Measurements from ENCODE around the gene FUT6.

DNA sequence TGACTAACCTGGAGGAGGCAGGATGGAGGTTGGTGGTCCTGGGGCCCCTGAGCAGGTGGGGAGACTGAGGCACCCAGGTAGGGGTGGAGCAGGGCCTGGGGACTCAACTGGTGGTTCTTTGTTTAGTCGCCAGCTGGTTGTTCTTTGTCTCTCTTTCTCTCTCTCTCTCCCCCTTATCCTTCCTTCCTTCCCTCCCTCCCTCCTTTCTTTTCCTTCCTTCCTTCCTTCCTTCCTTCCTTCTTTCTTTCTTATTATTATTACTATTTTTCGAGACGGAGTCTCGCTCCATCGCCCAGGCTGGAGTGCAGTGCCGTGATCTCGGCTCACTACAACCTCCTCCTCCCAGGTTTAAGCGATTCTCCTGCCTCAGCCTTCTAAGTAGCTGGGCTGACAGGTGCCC lies 41.3 kb downstream of the FUT6 start:
- TF ChIP-seq, protein P1, sequence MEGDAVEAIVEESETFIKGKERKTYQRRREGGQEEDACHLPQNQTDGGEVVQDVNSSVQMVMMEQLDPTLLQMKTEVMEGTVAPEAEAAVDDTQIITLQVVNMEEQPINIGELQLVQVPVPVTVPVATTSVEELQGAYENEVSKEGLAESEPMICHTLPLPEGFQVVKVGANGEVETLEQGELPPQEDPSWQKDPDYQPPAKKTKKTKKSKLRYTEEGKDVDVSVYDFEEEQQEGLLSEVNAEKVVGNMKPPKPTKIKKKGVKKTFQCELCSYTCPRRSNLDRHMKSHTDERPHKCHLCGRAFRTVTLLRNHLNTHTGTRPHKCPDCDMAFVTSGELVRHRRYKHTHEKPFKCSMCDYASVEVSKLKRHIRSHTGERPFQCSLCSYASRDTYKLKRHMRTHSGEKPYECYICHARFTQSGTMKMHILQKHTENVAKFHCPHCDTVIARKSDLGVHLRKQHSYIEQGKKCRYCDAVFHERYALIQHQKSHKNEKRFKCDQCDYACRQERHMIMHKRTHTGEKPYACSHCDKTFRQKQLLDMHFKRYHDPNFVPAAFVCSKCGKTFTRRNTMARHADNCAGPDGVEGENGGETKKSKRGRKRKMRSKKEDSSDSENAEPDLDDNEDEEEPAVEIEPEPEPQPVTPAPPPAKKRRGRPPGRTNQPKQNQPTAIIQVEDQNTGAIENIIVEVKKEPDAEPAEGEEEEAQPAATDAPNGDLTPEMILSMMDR (IDR thresholded peaks at IDR 0.05; ENCODE audit: low read depth, low read length, missing input control), result no peak
- TF ChIP-seq GABPA (IDR thresholded peaks at IDR 0.05 in 1 of 2, conservative IDR thresholded peaks at IDR 0.05 in 1 of 2), result no peak
- TF ChIP-seq, protein P2, sequence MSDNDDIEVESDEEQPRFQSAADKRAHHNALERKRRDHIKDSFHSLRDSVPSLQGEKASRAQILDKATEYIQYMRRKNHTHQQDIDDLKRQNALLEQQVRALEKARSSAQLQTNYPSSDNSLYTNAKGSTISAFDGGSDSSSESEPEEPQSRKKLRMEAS (IDR thresholded peaks at IDR 0.05), result no peak
- TF ChIP-seq YY1 (IDR thresholded peaks at IDR 0.05), result no peak
- no peak for TF ChIP-seq RXRA (IDR thresholded peaks at IDR 0.05)
- no peak for TF ChIP-seq EGR1 (IDR thresholded peaks at IDR 0.05; ENCODE audit: low read depth in 2 of 2)
- TF ChIP-seq SP1 (IDR thresholded peaks at IDR 0.05), result no peak
- no peak for TF ChIP-seq TAF1 (conservative IDR thresholded peaks at IDR 0.05)
- TF ChIP-seq, protein P3, sequence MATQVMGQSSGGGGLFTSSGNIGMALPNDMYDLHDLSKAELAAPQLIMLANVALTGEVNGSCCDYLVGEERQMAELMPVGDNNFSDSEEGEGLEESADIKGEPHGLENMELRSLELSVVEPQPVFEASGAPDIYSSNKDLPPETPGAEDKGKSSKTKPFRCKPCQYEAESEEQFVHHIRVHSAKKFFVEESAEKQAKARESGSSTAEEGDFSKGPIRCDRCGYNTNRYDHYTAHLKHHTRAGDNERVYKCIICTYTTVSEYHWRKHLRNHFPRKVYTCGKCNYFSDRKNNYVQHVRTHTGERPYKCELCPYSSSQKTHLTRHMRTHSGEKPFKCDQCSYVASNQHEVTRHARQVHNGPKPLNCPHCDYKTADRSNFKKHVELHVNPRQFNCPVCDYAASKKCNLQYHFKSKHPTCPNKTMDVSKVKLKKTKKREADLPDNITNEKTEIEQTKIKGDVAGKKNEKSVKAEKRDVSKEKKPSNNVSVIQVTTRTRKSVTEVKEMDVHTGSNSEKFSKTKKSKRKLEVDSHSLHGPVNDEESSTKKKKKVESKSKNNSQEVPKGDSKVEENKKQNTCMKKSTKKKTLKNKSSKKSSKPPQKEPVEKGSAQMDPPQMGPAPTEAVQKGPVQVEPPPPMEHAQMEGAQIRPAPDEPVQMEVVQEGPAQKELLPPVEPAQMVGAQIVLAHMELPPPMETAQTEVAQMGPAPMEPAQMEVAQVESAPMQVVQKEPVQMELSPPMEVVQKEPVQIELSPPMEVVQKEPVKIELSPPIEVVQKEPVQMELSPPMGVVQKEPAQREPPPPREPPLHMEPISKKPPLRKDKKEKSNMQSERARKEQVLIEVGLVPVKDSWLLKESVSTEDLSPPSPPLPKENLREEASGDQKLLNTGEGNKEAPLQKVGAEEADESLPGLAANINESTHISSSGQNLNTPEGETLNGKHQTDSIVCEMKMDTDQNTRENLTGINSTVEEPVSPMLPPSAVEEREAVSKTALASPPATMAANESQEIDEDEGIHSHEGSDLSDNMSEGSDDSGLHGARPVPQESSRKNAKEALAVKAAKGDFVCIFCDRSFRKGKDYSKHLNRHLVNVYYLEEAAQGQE (IDR thresholded peaks at IDR 0.05), result no peak
- TF ChIP-seq, protein P4, sequence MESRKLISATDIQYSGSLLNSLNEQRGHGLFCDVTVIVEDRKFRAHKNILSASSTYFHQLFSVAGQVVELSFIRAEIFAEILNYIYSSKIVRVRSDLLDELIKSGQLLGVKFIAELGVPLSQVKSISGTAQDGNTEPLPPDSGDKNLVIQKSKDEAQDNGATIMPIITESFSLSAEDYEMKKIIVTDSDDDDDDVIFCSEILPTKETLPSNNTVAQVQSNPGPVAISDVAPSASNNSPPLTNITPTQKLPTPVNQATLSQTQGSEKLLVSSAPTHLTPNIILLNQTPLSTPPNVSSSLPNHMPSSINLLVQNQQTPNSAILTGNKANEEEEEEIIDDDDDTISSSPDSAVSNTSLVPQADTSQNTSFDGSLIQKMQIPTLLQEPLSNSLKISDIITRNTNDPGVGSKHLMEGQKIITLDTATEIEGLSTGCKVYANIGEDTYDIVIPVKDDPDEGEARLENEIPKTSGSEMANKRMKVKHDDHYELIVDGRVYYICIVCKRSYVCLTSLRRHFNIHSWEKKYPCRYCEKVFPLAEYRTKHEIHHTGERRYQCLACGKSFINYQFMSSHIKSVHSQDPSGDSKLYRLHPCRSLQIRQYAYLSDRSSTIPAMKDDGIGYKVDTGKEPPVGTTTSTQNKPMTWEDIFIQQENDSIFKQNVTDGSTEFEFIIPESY (IDR thresholded peaks at IDR 0.05), result no peak
- no peak for TF ChIP-seq JUND (IDR thresholded peaks at IDR 0.05)
- TF ChIP-seq FOXA2 (IDR thresholded peaks at IDR 0.05), result no peak
- no peak for TF ChIP-seq FOXA1 (IDR thresholded peaks at IDR 0.05)

All from liver (tissue), 3 donors.